GM23248 (cell line): ENCODE data around the gene VKORC1. TPM values are rescaled to one million over a fixed set of nuclear protein-coding genes. Genes with fewer than 3 reads are reported as not detected.
A peak's percentile ranks its signal among the peaks of the same experiment; 100 is the strongest.

Source experiments
- DNase-seq: peaks from one replicate; pipeline ENCODE4 v3.0.0-alpha.2; 2015
- H2AFZ ChIP-seq: fragments of 200-600 bp; sonication (generic); 2 replicates; pipeline ENCODE4 v1.6.1; 2016; ENCODE audit warnings: antibody characterized with exemption
- H3F3A ChIP-seq: fragments of 200-600 bp; sonication (generic); 2 replicates; pipeline ENCODE4 v1.6.1; 2016; ENCODE audit warnings: mild to moderate bottlenecking, antibody characterized with exemption, mixed run types; ENCODE audit not compliant: insufficient read depth
- H3K27ac ChIP-seq: fragments of 200-600 bp; sonication (generic); 2 replicates; pipeline ENCODE4 v1.5.1; 2016; ENCODE audit warnings: mild to moderate bottlenecking
- H3K27me3 ChIP-seq: fragments of 200-600 bp; sonication (generic); replicated peaks from 2 replicates; pipeline ENCODE4 v1.6.1; 2016; ENCODE audit warnings: mild to moderate bottlenecking; ENCODE audit not compliant: insufficient read depth
- H3K36me3 ChIP-seq: fragments of 200-600 bp; sonication (generic); 2 replicates; pipeline ENCODE4 v1.6.1; 2016; ENCODE audit warnings: low read depth, mild to moderate bottlenecking
- H3K4me1 ChIP-seq: fragments of 200-600 bp; sonication (generic); 2 replicates; pipeline ENCODE4 v1.6.1; 2016; ENCODE audit warnings: mild to moderate bottlenecking; ENCODE audit not compliant: insufficient read depth
- H3K4me2 ChIP-seq: fragments of 200-600 bp; sonication (generic); one replicate; pipeline ENCODE4 v1.6.1; 2016; ENCODE audit warnings: mild to moderate bottlenecking; ENCODE audit not compliant: unreplicated experiment
- H3K4me3 ChIP-seq: fragments of 200-600 bp; sonication (generic); 2 replicates; pipeline ENCODE4 v1.5.1; 2016; ENCODE audit warnings: mild to moderate bottlenecking
- H3K79me2 ChIP-seq: fragments of 200-600 bp; sonication (generic); 2 replicates; pipeline ENCODE4 v1.6.1; 2016; ENCODE audit warnings: mild to moderate bottlenecking; ENCODE audit not compliant: insufficient read depth
- H3K9ac ChIP-seq: fragments of 200-600 bp; sonication (generic); 2 replicates; pipeline ENCODE4 v1.6.1; 2016; ENCODE audit warnings: mild to moderate bottlenecking
- H3K9me2 ChIP-seq: fragments of 200-600 bp; sonication (generic); 2 replicates; pipeline ENCODE4 v1.6.1; 2016; ENCODE audit warnings: mixed run types, mild to moderate bottlenecking, moderate library complexity; ENCODE audit not compliant: insufficient read depth
- H3K9me3 ChIP-seq: fragments of 200-600 bp; sonication (generic); one replicate; pipeline ENCODE4 v1.6.1; 2017; ENCODE audit warnings: low read depth
- H4K20me1 ChIP-seq: fragments of 200-600 bp; sonication (generic); 2 replicates; pipeline ENCODE4 v1.6.0; 2016; ENCODE audit not compliant: insufficient read depth
- EZH2 ChIP-seq: fragments of 200-600 bp; sonication (generic); IDR thresholded peaks from 2 replicates; pipeline ENCODE4 v1.6.1; 2018; ENCODE audit warnings: antibody characterized with exemption, mild to moderate bottlenecking; ENCODE audit not compliant: insufficient read depth, poor library complexity, severe bottlenecking
- EZH2phosphoT487 ChIP-seq: fragments of 200-600 bp; sonication (generic); IDR thresholded peaks from 2 replicates; pipeline ENCODE4 v1.6.1; 2018; ENCODE audit warnings: antibody characterized with exemption, moderate library complexity, mild to moderate bottlenecking, low read depth; ENCODE audit not compliant: insufficient read depth
- WGBS, 2 experiments: methylation state at CpG; one replicate each; pipeline ENCODE4 v1.1.6; 2015 to 2017; ENCODE audit warnings: low lambda C conversion rate in 2 of 2, low coverage in 1 of 2; ENCODE audit errors: missing lambda C conversion rate in 2 of 2; 5-methylcytosine and 5-hydroxymethylcytosine counted together
- in situ Hi-C: fragments of 300-500 bp; cut with MboI; formaldehyde crosslinking; loops from 2 replicates; pipeline ENCODE4 v1.15.0; 2020
- polyA plus RNA-seq: library from polyadenylated mRNA; unstranded; fragments of >200 nt; fragmentation: Nextera tagmentation; extraction: Ambion mirVana; gene quantifications from 2 replicates; pipeline ENCODE4 v1.2.1, GENCODE V29; 2016
- total RNA-seq: library from RNA; depleted of rRNA; stranded (reverse); fragments of >200 nt; shearing (Covaris generic); gene quantifications from 2 replicates; pipeline ENCODE4 v1.2.3, GENCODE V29; 2014

Gene VKORC1
- total and polyA plus RNA-seq, 2 experiments from 2014 or later, result 480 to 535 TPM

GRCh38 chr16:31130899-31131298 is 36.3 kb upstream of the VKORC1 start:
- Histone ChIP-seq H2AFZ (no peak overlapping the region), H3K4me3 (no peak overlapping the region), H4K20me1 (no peaks in the 10 kb centered on the region), H3F3A (no peaks in the 10 kb centered on the region), H3K9me2 (no peaks in the 10 kb centered on the region), H3K4me1 (no peaks in the 10 kb centered on the region), H3K36me3 (no peaks in the 10 kb centered on the region), H3K9ac (no peak overlapping the region), H3K9me3 (no peaks in the 10 kb centered on the region), H3K79me2 (no peaks in the 10 kb centered on the region), H3K27me3 (no peaks in the 10 kb centered on the region), H3K4me2 (no peak overlapping the region), H3K27ac (no peak overlapping the region)
- no peak for TF ChIP-seq EZH2
- TF ChIP-seq EZH2phosphoT487, result no peak
- in situ Hi-C loops, result no loop called here
- DNase-seq, result no peak
- 88 to 92% methylated on average over 5 of the region's 6 CpGs for WGBS, 2 experiments

- Histone ChIP-seq H3K9me2 (no peaks in the 10 kb centered on the region), H2AFZ (no peak overlapping the region), H4K20me1 (no peaks in the 10 kb centered on the region), H3K4me2 (no peak overlapping the region), H3F3A (no peaks in the 10 kb centered on the region), H3K9ac (no peak overlapping the region), H3K4me3 (no peak overlapping the region), H3K36me3 (no peaks in the 10 kb centered on the region), H3K79me2 (no peaks in the 10 kb centered on the region), H3K27ac (no peak overlapping the region), H3K9me3 (no peaks in the 10 kb centered on the region), H3K4me1 (no peaks in the 10 kb centered on the region), H3K27me3 (no peaks in the 10 kb centered on the region)
- no peak for DNase-seq
- in situ Hi-C loops, result no loop called here
- TF ChIP-seq EZH2phosphoT487 (no peak), EZH2 (no peak)
- WGBS, 2 experiments, result 99 to 100% methylated on average over 7 to 10 of the region's 10 CpGs
These were observed 35.8 kb upstream of the VKORC1 start for GRCh38 chr16:31130336-31130891.

- Histone ChIP-seq H3K27me3 (no peaks in the 10 kb centered on the region), H3K27ac (no peak overlapping the region), H3K9me2 (no peaks in the 10 kb centered on the region), H3K4me3 (no peak overlapping the region), H2AFZ (no peak overlapping the region), H3K79me2 (no peaks in the 10 kb centered on the region), H3K36me3 (no peaks in the 10 kb centered on the region; the same call in 1 of the 2 replicates), H3K9me3 (no peaks in the 10 kb centered on the region), H3F3A (no peaks in the 10 kb centered on the region), H4K20me1 (no peaks in the 10 kb centered on the region), H3K4me2 (no peak overlapping the region), H3K9ac (no peak overlapping the region), H3K4me1 (no peaks in the 10 kb centered on the region)
- TF ChIP-seq EZH2phosphoT487 (no peak), EZH2 (no peak)
- DNase-seq, result peak; percentile 33
- in situ Hi-C loops, result no loop called here
- 62 to 63% methylated on average over 28 to 29 of the region's 29 CpGs for WGBS, 2 experiments
These were observed 35.2 kb upstream of the VKORC1 start for GRCh38 chr16:31129568-31130335.

GRCh38 chr16:31128711-31129567 is 34.3 kb upstream of the VKORC1 start:
- Histone ChIP-seq H3K27me3 (no peaks in the 10 kb centered on the region), H3K79me2 (no peaks in the 10 kb centered on the region), H2AFZ (no peak overlapping the region), H3K4me2 (no peak overlapping the region), H3K9me3 (no peaks in the 10 kb centered on the region), H3F3A (no peaks in the 10 kb centered on the region), H3K9me2 (no peaks in the 10 kb centered on the region), H4K20me1 (no peaks in the 10 kb centered on the region), H3K4me3 (no peak overlapping the region), H3K4me1 (no peaks in the 10 kb centered on the region), H3K27ac (no peak overlapping the region), H3K36me3 (peaks cover 3% of the 10 kb centered on the region; the same call in 1 of the 2 replicates), H3K9ac (no peak overlapping the region)
- WGBS, 2 experiments, result 91 to 92% methylated on average over 14 of the region's 14 CpGs
- in situ Hi-C loops, result no loop called here
- TF ChIP-seq EZH2 (no peak), EZH2phosphoT487 (no peak)
- no peak for DNase-seq
